Natural killer cell treated with Interleukin-12 subunit alpha and Interleukin-12 subunit beta and Interleukin-15 and Interleukin-18, amount 100 ng/mL, for 72 hours (primary cell): Measurements from ENCODE around the gene NRP2. TPM values are rescaled to one million over a fixed set of nuclear protein-coding genes. Genes with fewer than 3 reads are reported as not detected.
A peak's percentile ranks its signal among the peaks of the same experiment; 100 is the strongest.

ENCODE experiments used
- ATAC-seq, 2 donors: fragments of 150-1000 bp; cut with Tn5 transposase in 1 of 2; sonication (Bioruptor Pico), chemical (Tn5 transposase) in 1 of 2; 2 replicates each; pipeline ENCODE4 v1.10.0; 2021
- DNase-seq: peaks from one replicate; pipeline ENCODE4 v3.0.0; 2022; ENCODE audit warnings: low spot score
- H3K27ac Mint-ChIP-seq, 2 donors: 1 replicate in 1 of 2; 2 replicates in 1 of 2; pipeline ENCODE4 v1.8.0; 2022; ENCODE audit warnings: mixed read lengths in 2 of 2, mild to moderate bottlenecking in 1 of 2, moderate library complexity in 1 of 2
- H3K27me3 Mint-ChIP-seq, 2 donors: 1 replicate in 1 of 2; 2 replicates in 1 of 2; pipeline ENCODE4 v1.8.0; 2022; ENCODE audit warnings: mixed read lengths in 2 of 2
- H3K36me3 Mint-ChIP-seq: one replicate; pipeline ENCODE4 v1.8.0; 2022; ENCODE audit warnings: mixed read lengths
- H3K4me1 Mint-ChIP-seq, 2 donors: 1 replicate in 1 of 2; 2 replicates in 1 of 2; pipeline ENCODE4 v1.8.0; 2022; ENCODE audit warnings: low read depth in 2 of 2, mixed read lengths in 2 of 2, mild to moderate bottlenecking in 1 of 2
- H3K4me3 Mint-ChIP-seq: one replicate; pipeline ENCODE4 v1.8.0; 2022; ENCODE audit warnings: mixed read lengths
- H3K9me3 Mint-ChIP-seq: 2 replicates; pipeline ENCODE4 v1.8.0; 2022; ENCODE audit warnings: mixed read lengths
- total RNA-seq, 2 donors: library from RNA; stranded (reverse); gene quantifications; one replicate each; pipeline ENCODE4 v1.2.3, GENCODE V29; 2022

The NRP2 gene
- total RNA-seq, 2 donors from 2014 or later, result 1.5 to 2.6 TPM

GRCh38 chr2:205714789-205715720 is 32.8 kb downstream of the NRP2 start:
- Mint-ChIP-seq H3K4me3 (no peak overlapping the region), H3K9me3 (no peaks in the 10 kb centered on the region), H3K27ac (peak overlapping the region in 1 of 2 donors; percentile 72), H3K27me3 (peaks cover 5 to 10% of the 10 kb centered on the region in 2 donors), H3K36me3 (no peaks in the 10 kb centered on the region), H3K4me1 (peaks cover 0 to 6% of the 10 kb centered on the region in 2 donors)
- ATAC-seq, result no peak
- DNase-seq, result no peak

DNA sequence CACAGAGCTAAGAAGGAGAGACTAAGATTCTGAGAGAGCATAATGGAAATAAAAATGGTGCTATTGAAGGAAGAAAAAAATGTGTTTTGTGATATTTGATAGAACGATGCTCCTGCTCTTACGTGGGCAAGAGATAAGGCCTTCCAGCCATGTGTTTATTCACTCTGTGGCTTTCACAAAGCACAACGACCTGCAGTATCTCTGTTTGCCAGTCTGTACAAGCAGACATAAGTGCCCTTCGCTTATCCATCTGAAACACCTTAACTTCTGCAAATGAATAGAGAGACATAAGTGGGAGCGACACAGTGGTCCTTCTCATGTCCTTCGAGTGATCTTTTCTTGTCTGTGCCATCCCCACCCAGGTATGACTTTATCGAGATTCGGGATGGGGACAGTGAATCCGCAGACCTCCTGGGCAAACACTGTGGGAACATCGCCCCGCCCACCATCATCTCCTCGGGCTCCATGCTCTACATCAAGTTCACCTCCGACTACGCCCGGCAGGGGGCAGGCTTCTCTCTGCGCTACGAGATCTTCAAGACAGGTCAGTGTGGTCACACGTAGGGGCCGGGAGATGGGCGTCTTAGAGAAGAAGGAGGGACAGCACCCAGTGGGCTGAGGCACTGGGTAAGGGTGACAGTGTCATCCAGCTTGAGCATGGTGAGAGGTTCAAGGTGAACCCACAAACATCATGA is 33.7 kb downstream of the NRP2 start:
- no peaks in the 10 kb centered on the region for H3K9me3 Mint-ChIP-seq
- H3K27me3 Mint-ChIP-seq, result peaks cover 5 to 10% of the 10 kb centered on the region in 2 donors
- no peak for ATAC-seq
- no peak overlapping the region for H3K4me3 Mint-ChIP-seq
- H3K36me3 Mint-ChIP-seq, result no peaks in the 10 kb centered on the region
- DNase-seq, result no peak
- H3K27ac Mint-ChIP-seq, result no peak overlapping the region
- peaks cover 0 to 6% of the 10 kb centered on the region in 2 donors for H3K4me1 Mint-ChIP-seq

DNA sequence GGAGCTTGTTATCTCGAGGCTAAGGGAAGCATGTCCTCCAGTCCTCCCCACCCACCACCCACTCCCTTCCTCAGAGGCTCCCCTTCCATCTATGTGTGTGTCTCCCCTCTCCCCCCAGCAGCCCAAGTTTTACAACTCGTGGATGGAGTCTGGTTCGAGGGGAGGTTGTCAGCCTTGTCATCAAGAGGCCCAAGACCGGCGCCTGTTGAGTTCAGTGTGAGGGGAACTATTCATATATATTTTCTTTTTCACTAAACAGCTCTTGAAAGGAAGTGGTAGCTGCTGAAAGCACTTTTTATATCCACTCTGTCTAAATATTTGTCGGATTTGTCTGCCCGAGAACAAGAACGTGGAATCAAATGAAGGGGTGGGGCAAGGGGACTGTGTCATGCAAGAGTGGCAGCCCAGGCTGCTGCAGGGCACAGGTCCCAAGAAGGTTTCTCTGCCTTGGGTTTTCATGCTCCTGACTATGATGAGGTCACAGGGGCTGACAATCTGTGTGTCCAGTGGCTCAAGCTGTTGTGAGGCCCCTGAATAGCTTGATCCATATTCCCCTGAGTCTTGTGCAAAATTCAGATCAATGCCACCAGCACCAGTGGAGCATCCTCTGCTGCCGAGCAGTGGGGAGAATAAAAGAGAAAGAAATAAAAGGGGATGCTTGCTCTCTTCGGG is 35.0 kb downstream of the NRP2 start:
- Mint-ChIP-seq H3K27ac (no peak overlapping the region), H3K27me3 (peaks cover 5 to 10% of the 10 kb centered on the region in 2 donors), H3K4me1 (peaks cover 0 to 6% of the 10 kb centered on the region in 2 donors), H3K36me3 (no peaks in the 10 kb centered on the region), H3K9me3 (no peaks in the 10 kb centered on the region), H3K4me3 (no peak overlapping the region)
- no peak for ATAC-seq
- no peak for DNase-seq

DNA sequence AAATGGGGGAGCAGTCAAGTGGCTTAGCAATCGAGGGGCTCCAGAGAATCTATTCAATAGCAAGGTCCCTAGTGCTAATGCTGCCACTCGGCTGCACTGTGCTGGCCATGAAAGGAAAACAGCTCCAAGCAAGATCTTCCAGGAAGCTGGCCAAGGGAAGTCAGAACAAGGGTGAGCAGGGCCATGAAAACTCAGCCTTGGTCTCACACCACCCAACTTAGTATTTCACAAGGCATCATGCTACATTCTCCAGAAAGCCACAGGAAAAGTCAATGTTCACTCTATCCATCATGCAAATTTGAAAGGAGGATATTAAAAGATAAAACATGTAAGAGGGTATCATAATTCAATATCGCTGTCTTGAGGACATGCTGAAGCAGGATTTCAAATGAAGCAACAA is 35.7 kb downstream of the NRP2 start:
- Mint-ChIP-seq H3K9me3 (no peaks in the 10 kb centered on the region), H3K4me3 (no peak overlapping the region), H3K27me3 (peaks cover 5 to 10% of the 10 kb centered on the region in 2 donors), H3K27ac (no peak overlapping the region), H3K4me1 (peaks cover 0 to 6% of the 10 kb centered on the region in 2 donors), H3K36me3 (no peaks in the 10 kb centered on the region)
- no peak for DNase-seq
- no peak for ATAC-seq

DNA sequence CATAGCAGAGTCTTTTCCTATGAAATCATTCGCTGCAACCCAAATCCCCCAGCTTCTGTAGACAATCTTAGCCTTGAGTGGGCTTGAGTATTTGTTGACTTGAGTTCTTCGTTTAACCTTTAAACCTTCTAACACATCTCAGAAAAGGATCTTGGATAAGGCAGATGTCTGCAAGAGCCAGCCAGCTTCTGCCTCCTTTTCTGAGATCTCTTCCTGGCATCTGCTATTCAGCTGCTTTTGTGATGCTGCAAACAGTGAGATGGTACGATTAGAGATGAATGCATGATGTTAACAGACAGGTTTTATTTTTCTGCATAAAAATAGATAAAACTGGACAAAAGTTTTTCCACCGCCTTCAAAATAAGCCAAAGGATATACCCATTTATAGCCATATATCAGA is 37.5 kb downstream of the NRP2 start:
- Mint-ChIP-seq H3K27ac (no peak overlapping the region), H3K4me3 (no peak overlapping the region), H3K27me3 (peaks cover 2 to 10% of the 10 kb centered on the region in 2 donors), H3K36me3 (no peaks in the 10 kb centered on the region), H3K4me1 (peaks cover 0 to under 1% of the 10 kb centered on the region in 2 donors), H3K9me3 (no peaks in the 10 kb centered on the region)
- ATAC-seq, result no peak
- no peak for DNase-seq

DNA sequence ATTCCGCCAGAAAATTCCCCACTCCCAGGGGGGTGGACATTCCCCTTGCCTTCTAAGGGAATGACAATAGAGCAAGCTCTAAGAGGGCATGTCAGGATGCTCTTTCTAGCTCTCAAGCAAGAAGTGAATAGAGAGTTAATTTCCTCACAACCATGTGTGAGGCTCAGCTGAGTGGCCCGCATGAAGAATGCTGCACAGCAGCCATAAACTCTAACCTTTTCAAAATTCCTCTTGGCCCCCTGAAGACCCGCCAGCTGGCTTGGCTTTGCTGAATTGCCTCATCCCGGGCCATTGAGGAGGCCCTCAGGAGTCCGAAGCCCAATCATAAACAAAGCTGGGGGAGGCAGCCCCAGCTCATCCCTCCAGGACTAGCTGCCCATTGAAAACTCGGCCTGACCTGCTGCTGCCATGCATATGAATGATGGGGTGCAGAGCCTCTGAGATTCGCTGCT is 38.2 kb downstream of the NRP2 start:
- Mint-ChIP-seq H3K27ac (no peak overlapping the region), H3K9me3 (no peaks in the 10 kb centered on the region)
- ATAC-seq, result no peak

DNA sequence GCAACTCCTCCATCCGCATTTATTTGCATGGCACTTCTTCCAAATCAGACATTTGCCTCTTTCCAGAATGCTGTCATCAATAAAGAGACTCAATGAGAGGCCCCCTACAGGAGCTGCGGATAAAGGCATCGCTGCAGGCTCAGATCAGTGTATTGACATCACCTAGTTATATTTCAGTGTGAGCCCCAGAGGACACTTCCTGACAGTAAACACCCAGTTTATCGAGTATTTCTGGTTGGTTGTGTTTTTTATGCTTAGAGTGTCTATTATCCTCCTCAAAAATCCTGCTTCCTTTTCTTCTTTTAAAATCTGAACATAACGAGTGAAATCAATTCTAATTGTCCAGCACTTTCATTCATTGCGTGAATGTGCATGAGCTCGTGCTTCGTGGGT is 38.8 kb downstream of the NRP2 start:
- H3K4me1 Mint-ChIP-seq, result no peaks in the 10 kb centered on the region
- H3K27me3 Mint-ChIP-seq, result peaks cover 4 to 10% of the 10 kb centered on the region in 2 donors

More for the DNA sequence above, 38.2 kb downstream of the NRP2 start:
- Mint-ChIP-seq H3K27me3 (peaks cover 4 to 10% of the 10 kb centered on the region in 2 donors), H3K4me3 (no peak overlapping the region), H3K36me3 (no peaks in the 10 kb centered on the region), H3K4me1 (no peaks in the 10 kb centered on the region)
- DNase-seq, result no peak

DNA sequence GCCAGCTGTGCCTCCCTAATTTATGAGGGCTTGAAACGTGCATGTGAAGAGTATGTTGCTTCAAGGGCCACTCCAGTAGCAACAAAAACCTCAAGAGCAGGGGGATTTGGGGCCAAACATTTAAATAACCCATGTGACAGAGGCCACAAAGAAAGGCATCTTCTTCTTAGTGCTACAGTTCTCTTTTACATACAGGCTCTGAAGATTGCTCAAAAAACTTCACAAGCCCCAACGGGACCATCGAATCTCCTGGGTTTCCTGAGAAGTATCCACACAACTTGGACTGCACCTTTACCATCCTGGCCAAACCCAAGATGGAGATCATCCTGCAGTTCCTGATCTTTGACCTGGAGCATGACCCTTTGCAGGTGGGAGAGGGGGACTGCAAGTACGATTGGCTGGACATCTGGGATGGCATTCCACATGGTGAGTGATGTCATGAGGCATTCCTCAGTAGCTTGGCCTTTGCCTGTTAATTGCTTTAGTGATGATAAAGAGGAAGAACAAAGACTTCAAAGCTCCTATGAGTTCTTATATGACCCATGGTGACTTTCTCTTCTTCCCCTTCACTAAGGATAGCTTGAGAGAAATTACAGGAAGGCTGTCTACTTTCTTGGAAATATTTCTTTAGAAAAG is 40.1 kb downstream of the NRP2 start:
- H3K4me3 Mint-ChIP-seq, result no peak overlapping the region
- ATAC-seq, result no peak
- H3K27ac Mint-ChIP-seq, result no peak overlapping the region
- H3K36me3 Mint-ChIP-seq, result no peaks in the 10 kb centered on the region
- no peak for DNase-seq
- no peaks in the 10 kb centered on the region for H3K9me3 Mint-ChIP-seq
- H3K27me3 Mint-ChIP-seq, result peaks cover 4 to 9% of the 10 kb centered on the region in 2 donors
- no peaks in the 10 kb centered on the region for H3K4me1 Mint-ChIP-seq

More for the DNA sequence above, 38.8 kb downstream of the NRP2 start:
- ATAC-seq, result no peak
- Mint-ChIP-seq H3K36me3 (no peaks in the 10 kb centered on the region), H3K4me3 (no peak overlapping the region), H3K27ac (no peak overlapping the region), H3K9me3 (no peaks in the 10 kb centered on the region)
- no peak for DNase-seq

GRCh38 chr2:205723179-205723578 is 40.9 kb downstream of the NRP2 start:
- DNase-seq (no peak), ATAC-seq (no peak)
- Mint-ChIP-seq H3K36me3 (no peaks in the 10 kb centered on the region), H3K4me3 (no peak overlapping the region), H3K4me1 (no peaks in the 10 kb centered on the region), H3K27me3 (peaks cover 4 to 8% of the 10 kb centered on the region in 2 donors), H3K27ac (no peak overlapping the region), H3K9me3 (no peaks in the 10 kb centered on the region)

GRCh38 chr2:205725059-205725458 is 42.8 kb downstream of the NRP2 start:
- H3K27ac Mint-ChIP-seq, result no peak overlapping the region
- H3K9me3 Mint-ChIP-seq, result no peaks in the 10 kb centered on the region
- DNase-seq (no peak), ATAC-seq (no peak)
- H3K36me3 Mint-ChIP-seq, result no peaks in the 10 kb centered on the region
- H3K27me3 Mint-ChIP-seq, result peaks cover 6% of the 10 kb centered on the region in 2 donors
- no peak overlapping the region for H3K4me3 Mint-ChIP-seq
- no peaks in the 10 kb centered on the region for H3K4me1 Mint-ChIP-seq

DNA sequence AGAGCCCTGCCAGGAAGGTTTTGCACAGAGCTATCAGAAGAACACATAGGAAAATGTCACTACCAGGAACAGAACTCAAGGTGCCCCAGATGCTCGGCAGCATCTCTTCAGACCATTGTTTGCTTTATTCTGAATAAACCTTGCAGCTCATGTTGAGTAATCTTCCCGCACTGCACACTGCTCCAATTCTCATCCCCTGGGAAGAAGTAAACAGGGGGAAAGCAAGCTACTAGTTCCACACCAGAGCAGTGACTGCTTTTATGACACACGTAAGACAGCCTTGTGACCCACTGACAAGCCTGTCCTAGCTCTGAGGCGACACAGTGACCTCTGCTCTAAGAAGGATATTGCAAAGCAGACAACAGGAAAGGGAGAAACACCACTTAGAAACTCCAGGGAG is 44.2 kb downstream of the NRP2 start:
- Mint-ChIP-seq H3K27me3 (peaks cover 6% of the 10 kb centered on the region in 2 donors), H3K9me3 (no peaks in the 10 kb centered on the region), H3K4me1 (no peaks in the 10 kb centered on the region), H3K36me3 (no peaks in the 10 kb centered on the region), H3K27ac (no peak overlapping the region), H3K4me3 (no peak overlapping the region)
- ATAC-seq, result no peak
- no peak for DNase-seq

DNA sequence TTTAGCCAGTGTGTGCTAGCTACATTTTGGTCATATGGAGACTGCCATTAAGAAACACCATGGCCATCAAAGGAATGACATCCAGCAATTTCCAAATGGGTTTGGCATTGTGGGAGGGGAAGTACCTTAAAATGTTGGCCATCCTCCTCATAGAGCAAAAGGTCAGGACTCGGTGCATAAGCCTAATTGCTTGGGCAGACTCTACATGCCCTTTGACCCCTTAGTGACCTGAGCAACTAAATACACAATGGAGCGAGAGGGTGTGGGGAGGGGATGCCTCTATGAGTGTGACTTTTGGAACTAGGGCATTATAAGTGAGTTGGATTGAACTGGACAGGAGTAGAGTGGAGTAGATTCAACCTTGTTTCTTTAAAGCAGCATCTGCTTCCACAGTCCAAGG is 44.9 kb downstream of the NRP2 start:
- Mint-ChIP-seq H3K4me1 (no peaks in the 10 kb centered on the region), H3K27me3 (peaks cover 6% of the 10 kb centered on the region in 2 donors), H3K9me3 (no peaks in the 10 kb centered on the region), H3K27ac (no peak overlapping the region), H3K36me3 (no peaks in the 10 kb centered on the region), H3K4me3 (no peak overlapping the region)
- ATAC-seq (no peak), DNase-seq (no peak)

DNA sequence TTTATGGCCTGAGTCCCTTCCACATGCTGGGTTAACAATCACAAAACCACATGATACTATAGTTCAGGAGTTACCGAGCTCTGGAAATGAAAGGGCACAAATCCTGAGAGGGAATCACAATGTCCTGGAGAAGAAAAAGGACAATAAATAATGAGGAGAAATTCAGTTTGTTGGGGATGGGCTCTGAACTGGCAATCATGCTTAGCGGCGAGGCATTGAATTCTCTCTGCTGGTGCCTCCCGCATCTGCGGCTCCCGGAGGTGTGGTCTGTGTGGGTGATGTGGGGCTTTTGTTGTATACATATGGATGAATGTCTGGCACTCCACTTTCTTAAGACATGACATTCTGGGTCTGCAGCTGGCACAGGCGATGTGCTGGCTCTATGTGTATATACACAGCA is 46.1 kb downstream of the NRP2 start:
- no peaks in the 10 kb centered on the region for H3K9me3 Mint-ChIP-seq
- no peak for DNase-seq
- ATAC-seq, result no peak
- no peaks in the 10 kb centered on the region for H3K36me3 Mint-ChIP-seq
- H3K4me3 Mint-ChIP-seq, result no peak overlapping the region
- peaks cover 6% of the 10 kb centered on the region in 2 donors for H3K27me3 Mint-ChIP-seq
- no peaks in the 10 kb centered on the region for H3K4me1 Mint-ChIP-seq
- no peak overlapping the region for H3K27ac Mint-ChIP-seq
